GM21526 (cell line): Measurements from ENCODE around the gene SH2D3C.
"Not testable (repeated sequence)": the region's sequence is repeated elsewhere in the genome, so short reads cannot be mapped to it uniquely, and the experiment has no call there.

ENCODE experiments used
- ATAC-seq: cut with Tn5 transposase; IDR thresholded peaks from one replicate; pipeline ENCODE4 v1.9.1; 2021; ENCODE audit warnings: moderate library complexity; ENCODE audit not compliant: unreplicated experiment, low FRiP score

SH2D3C gene

DNA sequence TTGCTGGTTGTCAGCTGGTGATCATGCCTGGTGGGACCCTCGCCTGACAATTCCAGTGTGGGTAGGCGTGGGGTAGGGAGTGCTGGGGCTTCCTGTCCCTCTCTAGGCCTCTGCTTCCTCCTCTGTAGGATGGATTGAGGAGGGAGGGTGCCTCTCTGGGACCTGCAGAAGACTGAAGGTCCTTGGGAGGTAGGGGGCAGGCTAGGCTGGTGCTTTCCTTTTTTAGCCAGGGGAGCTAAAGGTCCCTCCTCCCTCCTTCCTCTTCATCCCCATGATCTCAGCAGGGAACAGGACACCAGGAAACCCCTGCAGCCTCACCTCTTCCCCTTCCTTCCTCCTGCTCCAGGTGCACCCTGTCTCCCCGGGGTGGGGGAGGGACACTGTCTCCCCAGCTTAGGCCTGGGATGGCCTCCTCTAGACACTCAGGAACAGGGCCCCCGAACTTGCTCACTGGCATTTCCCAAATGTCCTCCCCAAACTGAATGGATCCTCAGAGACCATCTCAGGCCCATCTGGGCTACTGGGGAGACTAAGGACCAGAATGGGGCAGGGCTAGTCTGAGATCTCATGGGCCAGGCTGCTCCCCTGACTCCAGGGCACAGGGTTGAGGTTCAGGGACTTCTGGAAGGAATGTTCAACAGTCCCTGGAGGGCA lies 8.4 kb downstream of the SH2D3C start:
- no peak for ATAC-seq

DNA sequence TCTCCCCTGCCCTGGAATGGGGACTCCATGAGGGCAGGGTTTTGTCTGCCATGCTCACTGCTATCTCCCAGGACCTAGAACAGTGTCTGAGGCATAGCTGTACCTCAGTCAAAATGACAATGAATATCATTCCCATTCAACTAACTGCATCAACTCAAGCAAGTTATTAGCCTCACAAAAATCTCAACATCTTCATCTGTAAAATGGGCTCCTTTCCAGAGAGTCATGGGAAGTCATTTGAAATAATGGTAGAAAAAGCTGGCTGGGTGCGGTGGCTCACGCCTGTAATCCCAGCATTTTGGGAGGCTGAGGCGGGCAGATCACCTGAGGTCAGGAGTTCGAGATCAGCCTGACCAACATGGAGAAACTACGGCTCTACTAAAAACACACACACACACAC lies 9.4 kb downstream of the SH2D3C start:
- no peak for ATAC-seq

DNA sequence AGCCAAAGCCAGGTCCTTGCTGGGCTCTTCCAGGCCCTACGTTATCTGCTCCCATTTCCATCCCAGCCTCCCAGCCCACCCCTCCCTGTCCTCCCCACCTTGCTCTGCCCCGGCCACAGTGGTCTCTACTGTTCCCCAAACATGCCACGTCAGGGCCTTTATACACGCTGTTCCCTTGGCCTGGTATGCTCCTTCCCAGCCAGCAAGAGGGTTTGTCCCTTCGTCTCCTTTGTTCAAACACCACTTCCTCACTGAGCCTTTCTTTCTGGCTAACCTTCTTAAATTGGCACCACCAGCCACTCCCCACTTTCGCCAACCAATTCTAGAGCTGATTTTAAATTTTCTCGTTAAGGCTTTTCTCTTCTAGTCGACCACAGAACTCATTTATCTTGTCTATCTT lies 9.8 kb downstream of the SH2D3C start:
- ATAC-seq = no peak

DNA sequence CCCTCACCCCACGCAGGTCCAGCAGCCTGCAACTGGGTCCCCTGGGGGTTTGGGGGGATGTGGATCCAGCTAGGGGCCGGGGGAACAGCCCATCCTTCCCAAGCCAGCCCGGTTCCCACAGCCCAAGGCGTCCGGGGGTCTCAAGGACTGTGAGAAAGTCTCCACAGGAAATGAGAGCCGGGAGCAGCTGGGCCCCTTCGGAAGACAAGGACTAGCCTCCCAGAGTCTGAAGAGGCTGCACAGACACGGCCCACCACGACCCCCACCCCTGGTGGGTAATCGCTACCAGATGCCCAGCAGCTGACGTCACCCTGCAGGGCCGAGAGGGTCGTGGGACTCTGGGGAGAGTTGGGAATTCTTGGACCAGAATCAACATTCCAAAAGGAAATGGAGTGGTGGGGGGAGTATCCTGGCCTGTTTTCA lies 10.5 kb downstream of the SH2D3C start:
- ATAC-seq = no peak

DNA sequence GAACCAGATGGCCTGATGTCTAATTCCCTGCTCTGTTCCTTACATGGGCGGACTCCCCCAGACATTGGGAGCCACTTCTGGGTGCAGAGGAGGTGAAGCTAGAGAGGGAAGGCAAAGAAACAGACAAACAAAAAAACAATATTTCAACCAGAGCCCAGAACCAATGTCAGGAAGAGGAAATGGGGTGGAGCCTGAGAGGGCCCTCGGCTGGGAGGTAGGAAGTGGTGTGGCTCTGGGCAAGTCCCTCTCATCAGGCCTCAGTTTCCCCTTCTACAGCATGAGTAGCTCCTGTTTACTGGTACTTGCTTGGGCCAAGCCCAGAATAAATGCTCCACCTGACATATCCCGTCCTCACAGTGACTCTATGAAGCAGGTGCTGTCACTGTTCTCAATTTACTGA lies 11.1 kb downstream of the SH2D3C start:
- no peak for ATAC-seq

DNA sequence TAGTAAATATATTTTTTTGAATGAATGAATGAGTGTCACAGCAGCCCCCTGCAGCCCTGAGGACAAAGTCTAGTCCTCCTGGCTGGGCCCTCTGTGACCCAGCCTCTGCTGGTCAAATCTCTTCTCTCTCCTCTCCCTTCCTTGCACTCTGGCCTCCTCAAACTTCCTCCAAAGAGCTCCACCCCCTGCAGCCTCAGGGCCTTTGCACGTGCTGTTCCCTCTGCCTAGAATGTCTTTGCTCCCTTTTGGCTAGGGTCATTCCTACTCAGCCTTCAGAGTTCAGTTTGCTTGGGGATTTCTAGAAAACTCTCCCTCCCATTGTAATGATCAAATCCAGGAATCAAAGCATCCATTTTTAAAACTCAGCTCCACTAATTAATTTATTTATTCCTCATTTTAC lies 13.0 kb downstream of the SH2D3C start:
- ATAC-seq = no peak

DNA sequence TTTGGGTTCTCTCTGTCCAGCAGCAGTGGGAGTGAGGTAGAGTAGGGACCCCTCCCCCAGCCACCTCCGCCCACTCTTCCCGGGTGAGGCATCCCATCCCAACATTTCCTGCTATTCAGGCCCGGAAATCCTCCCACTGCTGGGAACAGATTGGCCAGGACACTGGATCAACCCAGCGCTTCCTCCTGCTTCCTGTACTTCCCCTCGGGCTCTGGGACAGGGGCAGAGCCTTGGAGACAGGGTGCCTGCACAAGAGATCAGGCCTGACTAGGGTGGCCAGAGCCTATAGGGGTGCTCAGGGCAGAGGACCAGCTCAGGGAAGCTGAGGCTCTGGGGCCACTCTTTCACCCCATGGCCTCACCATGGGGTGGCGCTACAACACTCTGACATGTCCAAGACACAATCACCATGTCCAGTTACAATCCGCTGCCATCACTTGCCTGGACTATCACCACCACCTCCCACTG lies 14.5 kb downstream of the SH2D3C start:
- no peak for ATAC-seq

DNA sequence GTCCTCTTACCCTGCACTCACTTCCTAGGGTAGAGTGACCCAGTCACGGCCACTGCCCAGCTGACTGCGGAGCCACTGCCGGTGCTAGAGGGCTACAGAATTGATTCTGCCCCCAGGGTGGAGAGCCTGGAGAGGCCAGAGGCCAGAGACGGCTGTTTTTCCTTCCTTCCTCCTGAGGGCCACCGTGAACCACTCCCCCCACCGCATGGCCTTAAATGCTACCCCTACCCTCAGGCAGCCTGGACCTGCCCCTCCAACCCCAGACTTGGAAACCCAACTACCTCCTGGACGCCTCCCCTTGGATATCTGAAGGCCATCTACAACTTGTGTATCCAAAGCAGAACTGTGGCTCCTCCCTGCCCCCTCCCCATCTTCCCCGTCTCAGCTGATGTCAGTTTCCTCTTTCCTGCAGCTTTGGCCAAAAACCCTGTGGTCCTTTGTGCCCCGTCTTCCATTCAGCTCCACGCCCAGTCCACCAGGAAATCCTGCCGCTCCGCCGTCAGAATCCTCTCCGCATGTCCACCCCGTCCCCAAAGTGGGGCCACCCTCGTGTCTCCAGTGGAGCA lies 16.3 kb downstream of the SH2D3C start:
- no peak for ATAC-seq

DNA sequence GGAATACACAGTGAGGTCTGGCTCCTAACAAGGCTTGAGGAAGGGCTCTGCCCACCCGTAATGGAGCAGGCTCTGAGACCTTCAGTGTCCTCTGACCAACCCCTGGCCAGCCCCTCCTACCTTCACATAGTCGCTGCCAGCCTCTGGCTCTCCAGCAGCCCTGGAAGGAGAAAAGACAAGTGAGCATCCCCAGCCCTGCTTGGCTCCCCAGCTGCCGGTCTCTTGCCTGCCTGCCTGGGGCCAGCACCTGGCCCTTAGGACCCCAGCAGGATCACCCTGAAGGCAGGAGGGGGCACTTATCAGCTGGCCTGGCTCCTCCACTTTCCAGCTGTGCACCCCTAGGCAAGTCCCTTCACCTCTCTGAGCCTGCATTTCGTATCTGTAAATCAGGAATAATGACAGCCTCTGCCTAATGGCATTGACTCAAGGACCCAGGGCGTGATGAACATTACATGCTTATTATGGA lies 16.9 kb downstream of the SH2D3C start:
- ATAC-seq = no peak

DNA sequence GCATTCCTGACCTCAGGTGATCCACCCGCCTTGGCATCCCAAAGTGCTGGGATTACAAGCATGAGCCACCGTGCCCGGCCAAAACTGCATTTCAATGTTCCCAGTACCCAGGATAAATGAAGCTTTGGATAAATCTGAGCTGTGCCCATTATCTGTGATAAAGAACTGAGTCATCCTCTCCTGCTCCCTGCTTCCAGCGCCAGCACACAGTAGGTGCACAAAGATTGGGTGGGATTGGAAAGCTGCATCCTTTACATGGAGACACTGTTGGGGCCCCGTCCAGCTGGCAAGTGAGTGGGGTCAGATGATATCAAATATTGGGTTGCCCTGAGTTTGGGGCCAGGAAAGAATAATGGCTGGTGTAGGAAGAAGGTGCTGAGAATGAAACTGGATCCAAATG lies 17.4 kb downstream of the SH2D3C start:
- ATAC-seq = no peak

DNA sequence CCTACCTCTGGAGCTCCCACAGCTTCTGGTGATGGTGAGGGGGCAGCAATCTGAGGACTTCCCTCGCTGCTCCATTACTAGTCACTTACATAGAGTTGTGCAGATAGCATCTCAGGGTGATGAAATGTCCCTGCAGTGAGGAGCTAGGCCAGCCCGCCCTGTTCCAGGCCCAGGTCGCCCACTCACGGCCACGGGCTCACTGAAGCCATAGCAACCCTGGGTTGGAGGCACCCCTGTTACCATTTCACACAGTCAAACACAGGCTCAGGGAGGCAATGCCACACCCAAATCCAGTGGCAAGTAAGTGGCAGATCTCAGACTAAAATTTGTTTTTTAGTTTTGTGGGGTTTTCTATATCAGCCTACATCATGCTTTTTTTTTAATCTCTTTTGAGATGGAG lies 19.6 kb downstream of the SH2D3C start:
- no peak for ATAC-seq

DNA sequence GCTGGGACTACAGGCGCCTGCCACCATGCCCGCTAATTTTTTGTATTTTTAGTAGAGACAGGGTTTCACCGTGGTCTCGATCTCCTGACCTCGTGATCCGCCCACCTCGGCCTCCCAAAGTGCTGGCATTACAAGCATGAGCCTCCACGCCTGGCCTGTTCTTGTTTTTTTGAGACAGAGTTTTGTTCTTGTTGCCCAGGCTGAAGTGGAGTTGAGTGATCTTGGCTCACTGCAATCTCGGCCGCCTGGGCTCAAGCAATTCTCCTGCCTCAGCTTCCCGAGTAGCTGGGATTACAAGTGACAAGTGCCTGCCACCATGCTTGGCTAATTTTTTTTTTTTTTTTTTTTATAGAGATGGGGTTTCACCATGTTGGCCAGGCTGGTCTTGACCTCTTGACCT lies 21.7 kb downstream of the SH2D3C start:
- ATAC-seq = not testable (repeated sequence)

DNA sequence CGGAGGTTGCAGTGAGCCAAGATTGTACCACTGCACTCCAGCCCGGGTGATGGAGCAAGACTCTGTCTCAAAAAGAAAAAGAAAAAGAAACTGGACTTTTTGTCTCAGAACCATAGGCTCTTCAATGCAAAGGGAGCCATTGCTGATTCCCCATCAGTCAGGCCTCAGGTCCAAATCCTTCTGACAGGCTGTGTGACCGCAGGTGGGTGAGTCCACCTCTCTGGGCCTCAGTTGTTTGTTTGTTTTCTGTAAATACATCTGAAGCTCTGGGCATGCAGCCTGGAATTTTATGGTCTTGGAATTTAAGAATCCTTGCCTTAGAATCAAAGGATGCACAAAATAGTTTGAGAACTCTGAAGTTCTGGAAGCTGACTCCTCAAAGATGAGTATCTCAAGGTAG lies 22.2 kb downstream of the SH2D3C start:
- no peak for ATAC-seq

DNA sequence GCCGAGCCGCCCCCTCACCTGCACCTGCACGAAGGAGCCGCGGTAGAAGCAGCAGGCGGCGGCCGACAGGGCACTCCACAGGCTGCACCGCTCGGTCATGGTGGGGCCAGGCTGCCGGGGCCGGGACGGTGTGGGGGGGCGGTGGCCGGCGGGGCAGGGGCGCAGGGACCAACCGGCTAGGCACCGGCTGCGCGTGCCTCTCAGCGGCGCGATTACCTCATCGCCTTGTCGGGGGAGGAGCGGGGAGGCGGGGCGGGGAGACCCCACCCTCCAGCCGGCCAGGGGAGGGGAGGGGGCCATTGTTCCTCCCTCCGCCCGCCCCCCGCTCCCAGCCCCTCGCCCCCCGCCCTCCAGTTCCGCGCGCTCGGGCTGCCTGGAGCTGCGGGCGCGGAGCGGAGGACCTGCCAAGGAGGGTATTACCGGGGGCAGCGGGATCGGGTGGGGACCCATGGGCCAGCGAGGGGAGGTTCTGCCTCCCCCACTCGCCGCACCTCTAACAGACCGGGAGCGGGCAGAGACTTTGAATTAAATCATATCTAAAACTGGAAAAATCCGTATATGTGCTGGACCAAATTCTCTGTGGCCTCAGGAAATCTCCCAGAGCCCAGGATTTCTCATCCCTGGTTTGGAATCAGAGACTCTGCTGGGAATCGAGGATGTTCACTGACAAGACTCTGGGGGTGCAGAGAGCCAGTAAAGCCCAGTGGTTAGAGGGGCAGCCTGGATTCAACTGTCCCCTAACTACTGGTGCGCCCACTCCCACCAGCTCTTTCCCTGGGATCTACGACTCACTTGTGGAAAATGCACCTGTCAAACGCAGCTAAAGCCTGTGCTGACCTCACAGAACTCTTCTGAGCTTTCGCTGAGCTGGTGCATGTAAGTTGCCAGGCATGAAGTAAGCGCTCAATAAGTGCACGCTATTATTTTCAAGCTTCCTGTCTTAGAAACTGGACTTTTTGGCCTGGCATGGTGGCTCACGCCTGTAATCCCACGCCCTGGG lies 23.1 kb downstream of the SH2D3C start:
- no peak for ATAC-seq

DNA sequence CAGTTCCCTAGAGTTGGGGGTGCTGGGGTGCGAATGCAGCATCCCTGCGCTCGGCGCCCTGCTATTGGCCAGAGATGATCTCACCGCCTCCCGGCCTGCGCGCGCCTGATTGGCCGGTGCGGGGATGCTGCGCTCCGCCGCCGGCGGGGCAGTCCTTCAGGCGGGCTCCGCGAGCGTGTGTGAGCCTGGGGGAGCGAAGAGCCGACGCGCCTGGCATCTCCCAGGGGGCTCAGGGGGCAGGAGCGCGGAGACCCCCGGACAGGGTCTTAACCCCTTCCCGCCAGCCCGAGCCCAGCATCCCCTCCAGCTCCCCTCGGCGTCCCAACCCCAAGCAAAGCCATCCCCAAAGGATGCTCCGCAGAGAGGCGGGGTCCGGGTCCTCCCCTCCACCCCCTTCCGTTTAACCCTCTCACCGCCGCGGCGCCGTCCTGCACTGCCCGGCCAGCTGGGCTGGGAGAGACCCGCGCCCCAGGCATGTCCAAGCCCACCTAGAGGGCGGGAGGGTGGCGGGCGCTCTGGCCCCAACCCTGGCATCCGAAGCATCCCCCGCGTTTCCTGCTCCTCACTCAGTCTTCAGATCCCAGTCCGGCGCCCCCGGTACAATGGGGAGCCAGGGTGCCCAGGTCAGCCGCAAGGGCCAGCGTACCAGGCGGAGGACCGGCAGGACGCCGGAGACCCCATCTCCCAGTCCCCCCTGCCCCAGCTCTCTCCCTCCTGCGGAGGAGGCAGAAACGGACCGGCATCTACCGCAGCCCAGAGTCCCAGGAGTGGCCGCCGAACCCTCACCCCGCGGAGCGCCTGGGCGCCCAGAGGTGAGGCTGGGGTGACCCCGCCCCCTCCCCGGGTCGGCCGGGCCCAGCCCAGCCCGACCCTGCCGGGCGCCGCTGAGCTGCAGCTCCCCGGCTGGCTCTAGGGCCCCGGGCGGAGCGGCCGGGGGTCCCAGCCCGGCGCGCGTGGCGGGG lies 24.1 kb downstream of the SH2D3C start:
- no peak for ATAC-seq

DNA sequence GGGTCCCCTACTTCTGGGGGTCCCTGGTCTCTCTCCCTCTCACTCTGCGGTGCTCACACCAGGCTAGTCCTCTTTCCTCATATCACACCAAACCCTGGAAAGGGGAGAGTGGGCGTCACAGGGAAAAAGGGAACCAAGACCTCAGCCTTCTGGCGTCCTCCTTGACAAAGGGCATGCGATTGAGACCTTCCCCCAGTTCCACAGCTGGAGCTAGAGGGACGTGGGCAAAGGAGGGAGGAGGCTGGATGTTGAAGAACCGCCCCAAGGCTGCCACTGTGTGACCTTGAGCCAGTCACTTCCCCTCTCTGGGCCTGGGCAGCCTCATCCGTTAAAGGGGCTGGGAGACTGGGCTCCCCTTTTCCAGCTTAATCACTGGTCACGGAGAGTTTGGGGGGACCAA lies 24.8 kb downstream of the SH2D3C start:
- no peak for ATAC-seq

DNA sequence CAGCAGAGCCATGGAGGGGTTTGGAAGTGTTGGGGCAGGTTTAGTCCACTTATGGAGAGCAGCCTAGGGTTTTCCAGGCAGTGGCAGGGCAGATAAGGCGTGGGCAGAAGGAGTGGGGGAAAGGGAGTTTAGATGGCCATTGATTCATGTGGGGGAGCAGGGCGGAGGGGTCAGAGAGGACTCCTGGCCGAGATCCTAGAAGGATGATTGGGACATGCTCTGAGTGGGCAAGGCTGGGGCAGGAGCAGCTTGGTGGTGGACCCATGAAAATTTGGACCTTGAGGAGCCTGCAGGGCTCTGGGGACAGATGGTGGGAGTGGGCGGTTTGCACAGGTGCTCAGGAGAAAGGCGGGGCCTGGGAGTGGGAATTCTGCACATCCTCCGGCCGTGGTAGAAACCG lies 25.3 kb downstream of the SH2D3C start:
- ATAC-seq = no peak

DNA sequence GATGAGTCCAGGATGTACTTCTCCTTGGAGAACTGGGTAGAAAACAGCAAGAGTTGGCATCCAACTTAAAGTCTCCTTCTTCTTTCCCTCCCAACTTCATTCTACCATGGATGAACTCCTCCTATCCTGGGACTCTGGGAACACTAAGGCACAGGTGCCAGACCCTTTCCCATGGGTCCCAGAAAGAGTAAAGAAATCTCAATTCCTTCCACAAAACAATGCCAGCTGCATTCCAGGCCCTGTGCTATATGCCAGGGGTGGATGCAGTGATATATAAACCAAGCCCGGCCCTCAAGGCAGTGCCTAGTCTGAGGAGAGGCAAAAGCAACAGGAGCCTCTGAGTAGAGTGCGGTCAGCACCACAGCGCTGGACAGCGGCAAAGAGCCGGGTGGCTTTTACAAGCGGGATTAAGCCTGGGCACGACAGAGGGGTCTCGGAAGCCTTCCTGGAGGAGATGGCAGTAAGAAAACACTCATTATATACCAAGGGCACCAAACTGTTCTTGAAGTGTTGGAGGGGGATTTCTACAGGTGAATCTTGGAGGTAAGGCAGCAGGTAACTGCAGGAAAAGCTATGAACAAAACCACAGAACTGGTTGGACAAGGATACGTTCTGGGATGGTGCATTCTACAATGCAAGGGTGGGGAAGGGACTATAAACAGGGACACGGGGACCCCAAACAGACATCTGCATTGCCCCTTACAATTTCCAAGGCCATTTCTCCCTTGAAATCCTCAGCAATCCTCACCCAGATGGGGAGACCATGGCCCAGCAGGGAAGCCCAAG lies 27.0 kb downstream of the SH2D3C start:
- ATAC-seq = no peak

DNA sequence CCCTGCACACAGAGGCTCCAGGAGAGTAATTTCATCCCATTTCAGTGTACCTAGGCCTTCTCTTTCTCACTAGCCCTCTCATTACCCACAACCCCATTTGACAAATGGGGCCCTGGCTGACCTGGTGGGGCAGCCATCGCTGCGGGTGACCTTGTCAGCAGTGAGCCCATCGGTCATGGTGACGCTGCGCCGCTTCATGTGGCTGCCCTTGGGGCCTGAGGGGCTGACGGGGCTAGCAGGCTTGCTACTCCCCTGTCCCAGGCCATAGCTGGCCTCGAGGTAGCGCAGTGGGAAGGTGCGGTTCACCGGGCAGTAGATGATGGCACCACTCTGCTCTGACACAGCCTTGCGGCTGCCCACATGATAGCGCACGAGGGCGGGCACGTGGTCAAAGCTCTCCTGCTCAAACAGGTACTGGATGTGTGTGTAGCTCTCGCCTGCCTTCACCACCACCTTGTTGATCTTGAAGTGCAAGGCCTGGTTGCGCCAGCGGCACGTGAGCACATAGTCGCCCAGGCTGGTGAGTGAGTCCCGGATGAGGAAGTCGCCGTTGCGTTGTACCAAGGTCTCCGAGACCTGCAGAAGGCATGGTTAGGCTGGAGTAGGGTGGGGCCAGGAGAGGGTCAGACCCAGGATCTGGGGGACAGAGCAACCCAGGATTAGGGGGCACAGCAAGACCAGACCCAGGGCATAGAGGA lies 29.2 kb downstream of the SH2D3C start:
- no peak for ATAC-seq
